HL-60 (cell line): ENCODE data around the gene SLC22A23.

Experiments
- CTCF ChIP-seq: IDR thresholded peaks from one replicate; pipeline ENCODE4 v1.5.1; 2011; ENCODE audit warnings: low read length, control low read depth, inconsistent platforms; ENCODE audit not compliant: insufficient read depth
- GABPA ChIP-seq: IDR thresholded peaks from 2 replicates; pipeline ENCODE4 v1.6.1; 2012; ENCODE audit warnings: low read depth
- POLR2AphosphoS5 ChIP-seq: IDR thresholded peaks from 2 replicates; pipeline ENCODE4 v1.6.1; 2012; ENCODE audit warnings: low read depth
- REST ChIP-seq: IDR thresholded peaks from 2 replicates; pipeline ENCODE4 v1.6.1; 2012; ENCODE audit warnings: low read depth; ENCODE audit not compliant: insufficient replicate concordance
- SPI1 ChIP-seq: IDR thresholded peaks from 2 replicates; pipeline ENCODE4 v1.6.1; 2012; ENCODE audit warnings: low read depth, mild to moderate bottlenecking, borderline replicate concordance

- TF ChIP-seq CTCF: no peak
- no peak for TF ChIP-seq GABPA
- no peak for TF ChIP-seq POLR2AphosphoS5
- peak; percentile 43; the same call in 1 of the 2 replicates for TF ChIP-seq SPI1
- TF ChIP-seq REST: no peak
These were observed 230.1 kb downstream of the SLC22A23 start for GRCh38 chr6:3226481-3227362.
